Neural cell (in vitro differentiated cells): ENCODE measurements around the gene EPB41L2. TPM values are rescaled to one million over a fixed set of nuclear protein-coding genes. Genes with fewer than 3 reads are reported as not detected.

Source experiments
- H2AFZ ChIP-seq: fragments of 200-600, 300-800 bp; sonication (generic), shearing (Covaris generic); 2 replicates; pipeline ENCODE4 v1.6.0; 2014; ENCODE audit warnings: low read depth, mild to moderate bottlenecking, antibody characterized with exemption, low read length, moderate library complexity
- H3F3A ChIP-seq: fragments of 200-600 bp; shearing (Covaris generic); 2 replicates; pipeline ENCODE4 v1.6.1; 2016; ENCODE audit warnings: mild to moderate bottlenecking, moderate library complexity, mixed read lengths, antibody characterized with exemption, low read length; ENCODE audit not compliant: insufficient read depth, poor library complexity, severe bottlenecking
- H3K27ac ChIP-seq: fragments of 200-600, 300-800 bp; sonication (generic), shearing (Covaris generic); 2 replicates; pipeline ENCODE4 v1.5.1; 2014; ENCODE audit warnings: mild to moderate bottlenecking, low read length, moderate library complexity
- H3K27me3 ChIP-seq: fragments of 300-800, 200-600 bp; sonication (generic), shearing (Covaris generic); 2 replicates; pipeline ENCODE4 v1.6.0; 2014; ENCODE audit warnings: mild to moderate bottlenecking, low read depth, low read length, moderate library complexity; ENCODE audit not compliant: insufficient read depth
- H3K36me3 ChIP-seq: fragments of 300-800, 200-600 bp; sonication (generic), shearing (Covaris generic); 2 replicates; pipeline ENCODE4 v1.5.1; 2014; ENCODE audit warnings: mild to moderate bottlenecking, antibody characterized with exemption, low read length, moderate library complexity; ENCODE audit not compliant: insufficient read depth
- H3K4me2 ChIP-seq: fragments of 300-800, 200-600 bp; sonication (generic), shearing (Covaris generic); 2 replicates; pipeline ENCODE4 v1.6.0; 2014; ENCODE audit warnings: mild to moderate bottlenecking, low read length
- H3K4me3 ChIP-seq: fragments of 300-800, 200-600 bp; sonication (generic), shearing (Covaris generic); 2 replicates; pipeline ENCODE4 v1.5.1; 2014; ENCODE audit warnings: mild to moderate bottlenecking, low read length, moderate library complexity
- H3K79me2 ChIP-seq: fragments of 200-600 bp; shearing (Covaris generic); replicated peaks from 2 replicates; pipeline ENCODE4 v1.6.0; 2014; ENCODE audit warnings: mild to moderate bottlenecking, low read length, moderate library complexity; ENCODE audit not compliant: insufficient read depth
- H3K9ac ChIP-seq: fragments of 300-800, 200-600 bp; sonication (generic), shearing (Covaris generic); 2 replicates; pipeline ENCODE4 v1.6.1; 2016; ENCODE audit warnings: mild to moderate bottlenecking, low read length, mixed read lengths
- H3K9me2 ChIP-seq: fragments of 200-600 bp; shearing (Covaris generic); 2 replicates; pipeline ENCODE4 v1.6.1; 2016; ENCODE audit warnings: mild to moderate bottlenecking, low read length, mixed read lengths; ENCODE audit not compliant: insufficient read depth
- H3K9me3 ChIP-seq: fragments of 200-600, 300-800 bp; sonication (generic), shearing (Covaris generic); 2 replicates; pipeline ENCODE4 v1.6.1; 2016; ENCODE audit warnings: mild to moderate bottlenecking, mixed run types, low read length, moderate library complexity, mixed read lengths
- H4K20me1 ChIP-seq: fragments of 200-600 bp; shearing (Covaris generic); 2 replicates; pipeline ENCODE4 v1.6.1; 2016; ENCODE audit warnings: mild to moderate bottlenecking, mixed run types; ENCODE audit not compliant: insufficient read depth
- EP300 ChIP-seq: fragments of 450-650 bp; conservative IDR thresholded peaks from 2 replicates; pipeline ENCODE4 v1.6.1; 2014; ENCODE audit warnings: antibody characterized with exemption, mild to moderate bottlenecking, moderate library complexity; ENCODE audit not compliant: poor library complexity, severe bottlenecking
- EZH2 ChIP-seq: fragments of 200-600, 300-800 bp; shearing (Covaris generic), sonication (generic); IDR thresholded peaks from 2 replicates; pipeline ENCODE4 v1.6.1; 2014; ENCODE audit warnings: antibody characterized with exemption, low read length, borderline replicate concordance, mild to moderate bottlenecking; ENCODE audit not compliant: insufficient read depth, poor library complexity, severe bottlenecking
- MXI1 ChIP-seq: fragments of 450-650 bp; conservative IDR thresholded peaks from 2 replicates; pipeline ENCODE4 v1.6.1; 2014; ENCODE audit warnings: antibody characterized with exemption, mild to moderate bottlenecking; ENCODE audit not compliant: poor library complexity, severe bottlenecking
- POLR2AphosphoS5 ChIP-seq: IDR thresholded peaks from 2 replicates; pipeline ENCODE4 v1.6.1; 2012
- RAD21 ChIP-seq: fragments of 450-650 bp; conservative IDR thresholded peaks from 2 replicates; pipeline ENCODE4 v1.6.1; 2014; ENCODE audit warnings: antibody characterized with exemption, mild to moderate bottlenecking, moderate library complexity
- SMC3 ChIP-seq: fragments of 450-650 bp; conservative IDR thresholded peaks from 2 replicates; pipeline ENCODE4 v1.6.1; 2014; ENCODE audit warnings: antibody characterized with exemption, mild to moderate bottlenecking, moderate library complexity; ENCODE audit not compliant: poor library complexity
- TAF1 ChIP-seq: IDR thresholded peaks from 2 replicates; pipeline ENCODE4 v1.6.1; 2012; ENCODE audit warnings: low read depth
- polyA plus RNA-seq: library from polyadenylated mRNA; depleted of rRNA; stranded (reverse); fragments of >200 nt; gene quantifications from 2 replicates; pipeline ENCODE4 v1.2.3, GENCODE V29; 2014
- TF ChIP-seq, protein P1 (sequence below): IDR thresholded peaks from 2 replicates; pipeline ENCODE4 v1.6.1; 2012; ENCODE audit warnings: borderline replicate concordance
- TF ChIP-seq, protein P2 (sequence below): fragments of 450-650 bp; IDR thresholded peaks from 2 replicates; pipeline ENCODE4 v1.5.1; 2014; ENCODE audit warnings: antibody characterized with exemption, mild to moderate bottlenecking, moderate library complexity; ENCODE audit not compliant: poor library complexity, severe bottlenecking

EPB41L2 gene
- polyA plus RNA-seq, 1 donor from 2014 or later, result 13.5 TPM

DNA sequence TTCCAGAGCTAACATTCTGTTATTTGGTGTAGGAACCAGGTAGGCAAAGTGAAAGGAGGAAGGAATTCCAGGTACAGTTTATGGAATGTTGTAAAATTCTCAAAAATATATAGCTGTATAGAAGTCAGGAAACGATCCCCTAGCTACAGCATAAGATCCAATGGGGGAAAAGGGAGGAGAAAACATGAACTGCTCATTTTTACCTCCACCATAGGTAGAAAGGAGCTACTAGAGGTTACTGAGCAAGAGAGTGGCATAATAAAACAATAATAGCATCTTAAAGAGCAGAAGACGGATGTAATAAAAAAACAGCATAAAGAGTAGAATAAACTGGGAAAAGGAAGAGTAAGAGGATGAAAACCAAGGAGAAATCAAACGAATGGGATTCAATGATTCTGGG is 26.9 kb downstream of the EPB41L2 start:
- no peak for TF ChIP-seq RAD21
- TF ChIP-seq EP300, result no peak
- no peak for TF ChIP-seq MXI1
- no peak for TF ChIP-seq POLR2AphosphoS5
- TF ChIP-seq SMC3, result no peak
- TF ChIP-seq EZH2, result no peak
- TF ChIP-seq, protein P1, sequence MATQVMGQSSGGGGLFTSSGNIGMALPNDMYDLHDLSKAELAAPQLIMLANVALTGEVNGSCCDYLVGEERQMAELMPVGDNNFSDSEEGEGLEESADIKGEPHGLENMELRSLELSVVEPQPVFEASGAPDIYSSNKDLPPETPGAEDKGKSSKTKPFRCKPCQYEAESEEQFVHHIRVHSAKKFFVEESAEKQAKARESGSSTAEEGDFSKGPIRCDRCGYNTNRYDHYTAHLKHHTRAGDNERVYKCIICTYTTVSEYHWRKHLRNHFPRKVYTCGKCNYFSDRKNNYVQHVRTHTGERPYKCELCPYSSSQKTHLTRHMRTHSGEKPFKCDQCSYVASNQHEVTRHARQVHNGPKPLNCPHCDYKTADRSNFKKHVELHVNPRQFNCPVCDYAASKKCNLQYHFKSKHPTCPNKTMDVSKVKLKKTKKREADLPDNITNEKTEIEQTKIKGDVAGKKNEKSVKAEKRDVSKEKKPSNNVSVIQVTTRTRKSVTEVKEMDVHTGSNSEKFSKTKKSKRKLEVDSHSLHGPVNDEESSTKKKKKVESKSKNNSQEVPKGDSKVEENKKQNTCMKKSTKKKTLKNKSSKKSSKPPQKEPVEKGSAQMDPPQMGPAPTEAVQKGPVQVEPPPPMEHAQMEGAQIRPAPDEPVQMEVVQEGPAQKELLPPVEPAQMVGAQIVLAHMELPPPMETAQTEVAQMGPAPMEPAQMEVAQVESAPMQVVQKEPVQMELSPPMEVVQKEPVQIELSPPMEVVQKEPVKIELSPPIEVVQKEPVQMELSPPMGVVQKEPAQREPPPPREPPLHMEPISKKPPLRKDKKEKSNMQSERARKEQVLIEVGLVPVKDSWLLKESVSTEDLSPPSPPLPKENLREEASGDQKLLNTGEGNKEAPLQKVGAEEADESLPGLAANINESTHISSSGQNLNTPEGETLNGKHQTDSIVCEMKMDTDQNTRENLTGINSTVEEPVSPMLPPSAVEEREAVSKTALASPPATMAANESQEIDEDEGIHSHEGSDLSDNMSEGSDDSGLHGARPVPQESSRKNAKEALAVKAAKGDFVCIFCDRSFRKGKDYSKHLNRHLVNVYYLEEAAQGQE, result no peak
- no peak for TF ChIP-seq TAF1
- TF ChIP-seq, protein P2, sequence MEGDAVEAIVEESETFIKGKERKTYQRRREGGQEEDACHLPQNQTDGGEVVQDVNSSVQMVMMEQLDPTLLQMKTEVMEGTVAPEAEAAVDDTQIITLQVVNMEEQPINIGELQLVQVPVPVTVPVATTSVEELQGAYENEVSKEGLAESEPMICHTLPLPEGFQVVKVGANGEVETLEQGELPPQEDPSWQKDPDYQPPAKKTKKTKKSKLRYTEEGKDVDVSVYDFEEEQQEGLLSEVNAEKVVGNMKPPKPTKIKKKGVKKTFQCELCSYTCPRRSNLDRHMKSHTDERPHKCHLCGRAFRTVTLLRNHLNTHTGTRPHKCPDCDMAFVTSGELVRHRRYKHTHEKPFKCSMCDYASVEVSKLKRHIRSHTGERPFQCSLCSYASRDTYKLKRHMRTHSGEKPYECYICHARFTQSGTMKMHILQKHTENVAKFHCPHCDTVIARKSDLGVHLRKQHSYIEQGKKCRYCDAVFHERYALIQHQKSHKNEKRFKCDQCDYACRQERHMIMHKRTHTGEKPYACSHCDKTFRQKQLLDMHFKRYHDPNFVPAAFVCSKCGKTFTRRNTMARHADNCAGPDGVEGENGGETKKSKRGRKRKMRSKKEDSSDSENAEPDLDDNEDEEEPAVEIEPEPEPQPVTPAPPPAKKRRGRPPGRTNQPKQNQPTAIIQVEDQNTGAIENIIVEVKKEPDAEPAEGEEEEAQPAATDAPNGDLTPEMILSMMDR, result no peak

DNA sequence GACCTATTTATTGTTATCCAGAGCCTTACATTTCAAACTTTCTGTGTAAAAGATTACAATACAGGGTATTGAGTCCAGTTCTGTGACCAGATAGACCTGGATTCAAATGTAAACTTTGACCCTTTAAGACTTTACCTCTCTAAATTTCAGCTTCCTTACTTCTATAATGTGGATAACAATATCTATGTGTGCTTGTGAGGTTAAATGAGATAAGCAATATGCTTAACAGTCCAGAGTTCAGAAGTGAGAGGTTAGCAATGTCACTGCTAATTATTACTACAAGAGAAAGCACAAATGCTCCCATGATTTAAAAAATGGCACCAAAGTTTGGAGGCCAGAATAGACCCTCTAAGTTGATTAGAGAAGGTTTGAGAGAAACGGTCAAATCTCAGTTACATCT is 27.5 kb downstream of the EPB41L2 start:
- no peaks in the 10 kb centered on the region for H3K9me2 ChIP-seq
- H2AFZ ChIP-seq, result no peak overlapping the region
- H4K20me1 ChIP-seq, result no peaks in the 10 kb centered on the region
- H3K79me2 ChIP-seq, result no peaks in the 10 kb centered on the region
- no peaks in the 10 kb centered on the region for H3K36me3 ChIP-seq
- H3K9ac ChIP-seq, result no peak overlapping the region
- H3K27me3 ChIP-seq, result no peaks in the 10 kb centered on the region
- no peaks in the 10 kb centered on the region for H3K9me3 ChIP-seq
- TF ChIP-seq SMC3 (no peak), TAF1 (no peak), MXI1 (no peak), POLR2AphosphoS5 (no peak), EP300 (no peak), RAD21 (no peak), EZH2 (no peak)
- TF ChIP-seq, protein P1, result no peak
- TF ChIP-seq, protein P2, result no peak
- no peaks in the 10 kb centered on the region for H3F3A ChIP-seq
- no peak overlapping the region for H3K4me3 ChIP-seq
- no peak overlapping the region for H3K27ac ChIP-seq
- H3K4me2 ChIP-seq, result no peak overlapping the region

More for the DNA sequence above, 26.9 kb downstream of the EPB41L2 start:
- H3K4me3 ChIP-seq, result no peak overlapping the region
- H3K27ac ChIP-seq, result no peak overlapping the region
- H3K79me2 ChIP-seq, result no peaks in the 10 kb centered on the region
- H3K4me2 ChIP-seq, result no peak overlapping the region
- H3K9me2 ChIP-seq, result no peaks in the 10 kb centered on the region
- no peak overlapping the region for H2AFZ ChIP-seq
- H3K27me3 ChIP-seq, result no peaks in the 10 kb centered on the region
- H3F3A ChIP-seq, result no peaks in the 10 kb centered on the region
- no peaks in the 10 kb centered on the region for H3K36me3 ChIP-seq
- no peaks in the 10 kb centered on the region for H3K9me3 ChIP-seq
- no peaks in the 10 kb centered on the region for H4K20me1 ChIP-seq
- H3K9ac ChIP-seq, result no peak overlapping the region
